BJ (cell line): ENCODE measurements around the gene SAA2. TPM values are rescaled to one million over a fixed set of nuclear protein-coding genes. Genes with fewer than 3 reads are reported as not detected.
"Not testable (repeated sequence)": the region's sequence is repeated elsewhere in the genome, so short reads cannot be mapped to it uniquely, and the experiment has no call there.

Experiments
- CTCF ChIA-PET: fragments of 350-600 bp; formaldehyde crosslinking; extraction: SDS; loops from one replicate; lab custom pipeline; 2021; ENCODE audit warnings: antibody characterized with exemption, inconsistent platforms; lab: Yijun Ruan, JAX
- POLR2A ChIA-PET: fragments of 300-600 bp; sonication (Branson Sonifier 250); formaldehyde crosslinking; extraction: SDS; loops from one replicate; lab custom pipeline; 2021; ENCODE audit warnings: antibody characterized with exemption; lab: Charles Lee
- DNase-seq: peaks from one replicate; pipeline ENCODE4 v3.0.0-alpha.2; 2011; ENCODE audit warnings: low read depth
- H3K27me3 ChIP-seq: 2 replicates; pipeline ENCODE4 v1.6.0; 2011; ENCODE audit warnings: low read length; ENCODE audit not compliant: control insufficient read depth, insufficient read depth
- H3K36me3 ChIP-seq: 2 replicates; pipeline ENCODE4 v1.5.1; 2011; ENCODE audit warnings: low read length; ENCODE audit not compliant: control insufficient read depth, insufficient read depth
- H3K4me3 ChIP-seq: 2 replicates; pipeline ENCODE4 v1.5.1; 2011; ENCODE audit warnings: low read depth, mild to moderate bottlenecking, control low read depth, low read length
- polyA plus RNA-seq: library from polyadenylated mRNA; depleted of rRNA; stranded (reverse); fragments of >200 nt; gene quantifications from 2 replicates; pipeline ENCODE4 v1.2.3, GENCODE V29; 2011
- TF ChIP-seq, protein P1 (sequence below): IDR thresholded peaks from 2 replicates; pipeline ENCODE4 v1.5.1; 2011; ENCODE audit warnings: low read depth, mild to moderate bottlenecking, control low read depth, inconsistent platforms, low read length, moderate library complexity; ENCODE audit not compliant: insufficient read depth

Gene SAA2
- polyA plus RNA-seq, 1 experiment, result 0.54 TPM

DNA sequence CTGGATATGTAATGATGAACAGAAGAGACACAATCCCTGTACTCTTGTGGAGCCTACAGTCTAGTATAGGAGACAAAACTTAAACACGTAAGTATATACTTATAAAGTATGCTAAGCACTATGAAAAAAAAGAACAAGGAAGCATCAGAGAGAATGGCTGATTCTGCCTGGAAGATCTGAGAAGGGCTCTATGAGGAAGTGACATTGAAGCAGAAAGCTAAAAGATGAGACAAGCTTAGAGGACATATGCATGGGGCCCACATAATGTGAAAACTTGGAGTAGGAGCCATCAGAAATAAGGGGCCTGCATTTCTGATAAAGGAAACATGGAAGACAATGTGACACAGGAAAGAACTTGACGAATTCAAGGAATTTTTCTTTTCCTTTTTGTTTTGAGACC, 34.2 kb upstream of the SAA2 start:
- TF ChIP-seq, protein P1, sequence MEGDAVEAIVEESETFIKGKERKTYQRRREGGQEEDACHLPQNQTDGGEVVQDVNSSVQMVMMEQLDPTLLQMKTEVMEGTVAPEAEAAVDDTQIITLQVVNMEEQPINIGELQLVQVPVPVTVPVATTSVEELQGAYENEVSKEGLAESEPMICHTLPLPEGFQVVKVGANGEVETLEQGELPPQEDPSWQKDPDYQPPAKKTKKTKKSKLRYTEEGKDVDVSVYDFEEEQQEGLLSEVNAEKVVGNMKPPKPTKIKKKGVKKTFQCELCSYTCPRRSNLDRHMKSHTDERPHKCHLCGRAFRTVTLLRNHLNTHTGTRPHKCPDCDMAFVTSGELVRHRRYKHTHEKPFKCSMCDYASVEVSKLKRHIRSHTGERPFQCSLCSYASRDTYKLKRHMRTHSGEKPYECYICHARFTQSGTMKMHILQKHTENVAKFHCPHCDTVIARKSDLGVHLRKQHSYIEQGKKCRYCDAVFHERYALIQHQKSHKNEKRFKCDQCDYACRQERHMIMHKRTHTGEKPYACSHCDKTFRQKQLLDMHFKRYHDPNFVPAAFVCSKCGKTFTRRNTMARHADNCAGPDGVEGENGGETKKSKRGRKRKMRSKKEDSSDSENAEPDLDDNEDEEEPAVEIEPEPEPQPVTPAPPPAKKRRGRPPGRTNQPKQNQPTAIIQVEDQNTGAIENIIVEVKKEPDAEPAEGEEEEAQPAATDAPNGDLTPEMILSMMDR, result no peak
- peaks cover 4% of the 10 kb centered on the region; the same call in 1 of the 2 replicates for H3K36me3 ChIP-seq
- ChIA-PET CTCF (interaction anchor here (0.6 to 1.5 kb wide), 2 partner anchors 9 to 27 kb away, joined by 3 read pairs; no protein-coding TSS in a partner anchor), POLR2A (no interaction called here)
- DNase-seq, result no peak
- H3K4me3 ChIP-seq, result no peak overlapping the region
- H3K27me3 ChIP-seq, result no peaks in the 10 kb centered on the region

DNA sequence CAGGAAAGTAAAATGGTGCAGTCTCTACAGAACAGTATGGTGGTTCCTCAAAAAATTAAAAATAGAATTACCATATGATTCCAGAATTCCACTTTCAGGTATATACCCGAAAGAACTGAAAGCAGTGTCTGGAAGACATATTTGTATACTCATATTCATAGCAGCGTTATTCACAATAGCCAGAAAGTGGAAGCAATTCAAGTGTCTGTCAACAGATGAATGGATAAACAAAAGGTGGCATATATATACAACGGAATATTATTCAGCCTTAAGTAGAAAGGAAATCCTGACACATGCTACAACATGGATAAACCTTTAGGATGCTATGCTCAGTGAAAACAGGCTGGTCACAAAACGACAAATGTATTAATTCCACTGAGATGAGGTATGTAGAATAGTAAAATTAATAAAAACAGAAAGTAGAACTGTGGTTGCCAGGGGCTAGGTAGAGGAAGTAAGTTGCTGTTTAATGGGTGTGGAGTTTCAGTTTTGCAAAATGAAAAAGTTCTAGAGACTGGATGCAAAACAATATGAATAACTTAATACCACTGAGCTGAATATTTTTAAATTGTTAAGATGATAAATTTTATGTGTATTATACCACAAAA, 32.1 kb upstream of the SAA2 start:
- TF ChIP-seq, protein P1, result no peak
- ChIA-PET CTCF (interaction anchor here (0.8 kb wide), 1 partner anchor 75 kb away, joined by 3 read pairs; no protein-coding TSS in a partner anchor), POLR2A (no interaction called here)
- H3K4me3 ChIP-seq, result no peak overlapping the region
- no peaks in the 10 kb centered on the region for H3K27me3 ChIP-seq
- DNase-seq, result no peak
- peaks cover 1% of the 10 kb centered on the region; the same call in 1 of the 2 replicates for H3K36me3 ChIP-seq

- ChIA-PET POLR2A (no interaction called here), CTCF (interaction anchor here (0.7 to 1.3 kb wide), 2 partner anchors 8 to 138 kb away, joined by 3 read pairs; no protein-coding TSS in a partner anchor)
- Histone ChIP-seq H3K27me3 (no peaks in the 10 kb centered on the region), H3K36me3 (peaks cover 1% of the 10 kb centered on the region; the same call in 1 of the 2 replicates), H3K4me3 (no peak overlapping the region)
- DNase-seq, result no peak
- TF ChIP-seq, protein P1, result no peak
Observed at GRCh38 chr11:18277565-18278271, 29.2 kb upstream of the SAA2 start.

DNA sequence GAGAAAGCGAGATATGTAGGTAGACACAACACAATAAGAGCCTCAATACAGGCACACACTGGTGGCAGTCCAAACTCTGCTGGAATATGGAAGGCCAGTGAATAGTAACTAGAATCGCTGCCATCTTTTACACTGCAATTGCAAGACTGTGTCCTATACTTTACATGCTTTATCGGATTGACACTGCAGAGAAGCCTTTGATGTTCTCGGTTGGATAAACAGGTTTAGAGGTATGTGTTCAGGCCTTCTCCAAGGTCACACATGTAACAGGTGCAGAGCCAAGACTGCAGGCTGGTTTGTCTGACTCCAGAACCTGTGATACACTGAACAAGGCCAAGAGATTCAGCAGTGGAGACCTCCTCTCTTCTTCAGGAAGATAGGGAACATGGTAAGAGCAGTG, 22.7 kb upstream of the SAA2 start:
- no peaks in the 10 kb centered on the region for H3K36me3 ChIP-seq
- TF ChIP-seq, protein P1, result no peak
- ChIA-PET POLR2A (no interaction called here), CTCF (no interaction called here)
- no peaks in the 10 kb centered on the region for H3K27me3 ChIP-seq
- DNase-seq, result no peak
- no peak overlapping the region for H3K4me3 ChIP-seq

DNA sequence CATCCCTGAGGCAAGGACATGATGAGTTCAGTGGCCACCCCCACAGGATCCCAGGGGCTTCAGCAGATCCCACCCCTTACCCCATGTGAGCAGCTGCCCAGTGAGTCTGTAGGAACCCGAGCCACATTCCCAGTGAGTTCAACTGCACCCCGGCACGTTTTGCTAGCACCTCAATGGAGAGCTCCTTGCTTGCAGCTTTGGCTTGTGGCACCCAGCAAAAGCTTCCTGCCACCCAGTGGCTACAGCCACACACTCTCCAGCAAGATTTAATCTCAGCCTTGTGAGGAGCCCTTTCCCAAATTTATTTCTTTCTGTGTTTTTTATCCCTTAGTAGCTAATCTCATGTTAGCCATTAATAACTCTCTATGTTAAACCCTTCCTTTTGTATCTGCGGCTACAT, 21.6 kb upstream of the SAA2 start:
- POLR2A ChIA-PET, result no interaction called here
- DNase-seq, result no peak

DNA sequence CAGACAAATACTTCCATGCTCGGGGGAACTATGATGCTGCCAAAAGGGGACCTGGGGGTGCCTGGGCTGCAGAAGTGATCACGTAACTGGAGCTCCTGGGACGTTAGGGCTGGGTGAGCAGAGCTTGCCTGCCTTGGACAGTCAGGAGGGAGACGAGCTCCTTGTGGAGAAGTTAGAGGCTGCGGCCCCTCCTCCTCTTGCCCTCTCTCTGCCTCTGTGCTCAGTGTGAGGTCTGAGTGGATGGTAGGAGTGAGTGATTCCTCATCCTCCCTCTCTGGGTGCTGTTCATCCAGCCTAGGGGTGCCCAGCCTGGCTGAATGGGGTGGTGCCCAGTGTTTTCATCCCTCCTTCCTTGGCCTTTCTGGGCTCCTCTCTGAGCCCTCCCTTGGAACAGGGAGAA, 20.8 kb upstream of the SAA2 start:
- CTCF ChIA-PET, DNase-seq, H3K36me3 ChIP-seq, H3K4me3 ChIP-seq, POLR2A ChIA-PET, H3K27me3 ChIP-seq: not testable (repeated sequence)

More for the DNA sequence above, 21.6 kb upstream of the SAA2 start:
- CTCF ChIA-PET, result no interaction called here
- Histone ChIP-seq H3K4me3 (no peak overlapping the region), H3K27me3 (peaks cover 2% of the 10 kb centered on the region; the same call in 1 of the 2 replicates), H3K36me3 (no peaks in the 10 kb centered on the region)
- TF ChIP-seq, protein P1, result no peak

- CTCF ChIA-PET, H3K4me3 ChIP-seq, POLR2A ChIA-PET, H3K27me3 ChIP-seq, H3K36me3 ChIP-seq, DNase-seq: not testable (repeated sequence)
Observed at GRCh38 chr11:18267335-18268133, 19.1 kb upstream of the SAA2 start.
